Liver (tissue), 9 donors: Measurements from ENCODE around the gene NKAIN2. TPM values are rescaled to one million over a fixed set of nuclear protein-coding genes. Genes with fewer than 3 reads are reported as not detected.

Experiments
- DNase-seq: peaks from one replicate; pipeline ENCODE4 v3.0.0-alpha.2; 2017; ENCODE audit warnings: low spot score
- H3K27ac ChIP-seq, 2 donors: one replicate each; pipeline ENCODE4 v1.7.0; 2013; ENCODE audit warnings: inconsistent platforms in 2 of 2, low read length in 2 of 2, control low read depth in 1 of 2, low read depth in 1 of 2, mild to moderate bottlenecking in 1 of 2
- H3K27me3 ChIP-seq, 4 donors: one replicate each; pipeline versions ENCODE4 v1.6.1 to v1.7.0; 2013; ENCODE audit warnings: low read length in 3 of 4, inconsistent platforms in 1 of 4, mild to moderate bottlenecking in 1 of 4, moderate library complexity in 1 of 4; ENCODE audit not compliant: control insufficient read depth in 4 of 4, insufficient read depth in 4 of 4
- H3K36me3 ChIP-seq, 4 donors: one replicate each; pipeline versions ENCODE4 v1.6.1 to v1.7.0; 2013; ENCODE audit warnings: low read length in 3 of 4, mild to moderate bottlenecking in 3 of 4, low read depth in 1 of 4, moderate library complexity in 1 of 4; ENCODE audit not compliant: control insufficient read depth in 4 of 4, insufficient read depth in 3 of 4
- H3K4me1 ChIP-seq, 4 donors: one replicate each; pipeline versions ENCODE4 v1.6.1 to v1.7.0; 2013; ENCODE audit warnings: low read length in 3 of 4, mild to moderate bottlenecking in 3 of 4, moderate library complexity in 1 of 4; ENCODE audit not compliant: control insufficient read depth in 4 of 4, insufficient read depth in 4 of 4
- H3K4me3 ChIP-seq, 3 donors: one replicate each; pipeline versions ENCODE4 v1.6.1 to v1.7.0; 2013; ENCODE audit warnings: low read length in 3 of 3, control low read depth in 1 of 3, low read depth in 1 of 3, mild to moderate bottlenecking in 1 of 3
- H3K9ac ChIP-seq, 2 donors: one replicate each; pipeline ENCODE4 v1.7.0; 2013; ENCODE audit warnings: low read length in 2 of 2, mild to moderate bottlenecking in 2 of 2, moderate library complexity in 2 of 2, control low read depth in 1 of 2, low read depth in 1 of 2
- H3K9me3 ChIP-seq, 4 donors: one replicate each; pipeline versions ENCODE4 v1.6.1 to v1.7.0; 2013; ENCODE audit warnings: low read length in 3 of 4; ENCODE audit not compliant: control insufficient read depth in 4 of 4
- EGR1 ChIP-seq, 2 donors: IDR thresholded peaks; 2 replicates each; pipeline ENCODE4 v1.6.1; 2016 to 2018; ENCODE audit warnings: antibody characterized with exemption in 2 of 2, low read depth in 2 of 2
- FOXA1 ChIP-seq: IDR thresholded peaks from 2 replicates; pipeline ENCODE4 v1.6.1; 2016; ENCODE audit warnings: antibody characterized with exemption
- FOXA2 ChIP-seq: IDR thresholded peaks from 2 replicates; pipeline ENCODE4 v1.6.1; 2016; ENCODE audit warnings: antibody characterized with exemption
- GABPA ChIP-seq, 2 donors: IDR thresholded peaks in 1 of 2; conservative IDR thresholded peaks in 1 of 2; 2 replicates each; pipeline ENCODE4 v1.6.1; 2016; ENCODE audit warnings: antibody characterized with exemption in 2 of 2, mild to moderate bottlenecking in 1 of 2, moderate library complexity in 1 of 2
- HNF4A ChIP-seq, 2 donors: conservative IDR thresholded peaks; 2 replicates each; pipeline ENCODE4 v1.6.1; 2016; ENCODE audit warnings: antibody characterized with exemption in 2 of 2, mild to moderate bottlenecking in 2 of 2
- HNF4G ChIP-seq: IDR thresholded peaks from 2 replicates; pipeline ENCODE4 v1.6.1; 2016; ENCODE audit warnings: antibody characterized with exemption
- JUND ChIP-seq, 2 donors: IDR thresholded peaks; 2 replicates each; pipeline ENCODE4 v1.6.1; 2016; ENCODE audit warnings: antibody characterized with exemption in 2 of 2
- NR2F2 ChIP-seq: IDR thresholded peaks from 2 replicates; pipeline ENCODE4 v1.6.1; 2016; ENCODE audit warnings: antibody characterized with exemption
- RAD21 ChIP-seq, 2 donors: IDR thresholded peaks; 2 replicates each; pipeline ENCODE4 v1.6.1; 2016; ENCODE audit warnings: antibody characterized with exemption in 2 of 2, mild to moderate bottlenecking in 2 of 2
- REST ChIP-seq: IDR thresholded peaks from 2 replicates; pipeline ENCODE4 v1.6.1; 2016; ENCODE audit warnings: antibody characterized with exemption, mild to moderate bottlenecking
- RXRA ChIP-seq, 2 donors: IDR thresholded peaks; 2 replicates each; pipeline ENCODE4 v1.6.1; 2017 to 2018; ENCODE audit warnings: antibody characterized with exemption in 2 of 2, mild to moderate bottlenecking in 1 of 2
- SP1 ChIP-seq: IDR thresholded peaks from 2 replicates; pipeline ENCODE4 v1.6.1; 2018; ENCODE audit warnings: antibody characterized with exemption, mild to moderate bottlenecking
- TAF1 ChIP-seq: conservative IDR thresholded peaks from 2 replicates; pipeline ENCODE4 v1.6.1; 2016; ENCODE audit warnings: antibody characterized with exemption, mild to moderate bottlenecking
- YY1 ChIP-seq: IDR thresholded peaks from 2 replicates; pipeline ENCODE4 v1.6.1; 2016; ENCODE audit warnings: antibody characterized with exemption, mild to moderate bottlenecking
- WGBS: extraction: QIAGEN DNeasy Blood & Tissue Kit; methylation state at CpG from one replicate; pipeline ENCODE4 v1.1.7; 2013; 5-methylcytosine and 5-hydroxymethylcytosine counted together
- polyA plus RNA-seq, 2 donors: library from polyadenylated mRNA; stranded (reverse) in 1 of 2; unstranded in 1 of 2; fragments of 200-250 nt in 1 of 2; fragments of >200 nt in 1 of 2; fragmentation: Nextera tagmentation in 1 of 2; extraction: Ambion mirVana in 1 of 2; gene quantifications; one replicate each; pipeline versions ENCODE4 v1.2.1 to v1.2.3, GENCODE V29; 2013 to 2015
- total RNA-seq, 2 donors: library from RNA; depleted of rRNA; stranded (reverse); fragments of >200 nt; gene quantifications; one replicate each; pipeline ENCODE4 v1.2.3, GENCODE V29; 2014
- TF ChIP-seq, protein P1 (sequence below): IDR thresholded peaks from 2 replicates; pipeline ENCODE4 v1.6.1; 2016; ENCODE audit warnings: antibody characterized with exemption
- TF ChIP-seq, protein P2 (sequence below): IDR thresholded peaks from 2 replicates; pipeline ENCODE4 v1.6.1; 2016; ENCODE audit warnings: antibody characterized with exemption
- TF ChIP-seq, protein P3 (sequence below): IDR thresholded peaks from 2 replicates; pipeline ENCODE4 v1.6.1; 2016; ENCODE audit warnings: antibody characterized with exemption
- TF ChIP-seq, protein P4 (sequence below): fragments of 150-350 bp; IDR thresholded peaks from 2 replicates; pipeline ENCODE4 v1.5.1; 2017; ENCODE audit warnings: improper control_type of control experiment, low read depth, low read length; ENCODE audit not compliant: missing input control
- donor health status: healthy.
- donor health status: healthy.
- donor health status: healthy.
- donor health status: healthy.
- donor health status: healthy.

NKAIN2 gene
- total and polyA plus RNA-seq, 4 donors: 0.05 to 0.14 TPM; not detected in 2

- no peak overlapping the region for H3K4me3 ChIP-seq
- no peak overlapping the region for H3K9ac ChIP-seq
- no peaks in the 10 kb centered on the region for H3K9me3 ChIP-seq
- H3K27ac ChIP-seq: no peak overlapping the region
- H3K27me3 ChIP-seq: peaks cover 2 to 10% (median 5%) of the 10 kb centered on the region in 4 donors
- no peaks in the 10 kb centered on the region for H3K36me3 ChIP-seq
- no peak for DNase-seq
- WGBS: 64% methylated on average over 3 of the region's 3 CpGs
- TF ChIP-seq JUND (IDR thresholded peaks at IDR 0.05) (no peak), FOXA1 (no peak), HNF4A (conservative IDR thresholded peaks at IDR 0.05) (no peak), FOXA2 (no peak), GABPA (IDR thresholded peaks at IDR 0.05 in 1 of 2, conservative IDR thresholded peaks at IDR 0.05 in 1 of 2) (no peak), HNF4G (no peak), RAD21 (IDR thresholded peaks at IDR 0.05) (no peak), NR2F2 (no peak), RXRA (IDR thresholded peaks at IDR 0.05) (no peak)
- TF ChIP-seq, protein P1, sequence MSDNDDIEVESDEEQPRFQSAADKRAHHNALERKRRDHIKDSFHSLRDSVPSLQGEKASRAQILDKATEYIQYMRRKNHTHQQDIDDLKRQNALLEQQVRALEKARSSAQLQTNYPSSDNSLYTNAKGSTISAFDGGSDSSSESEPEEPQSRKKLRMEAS: no peak
- TF ChIP-seq, protein P2, sequence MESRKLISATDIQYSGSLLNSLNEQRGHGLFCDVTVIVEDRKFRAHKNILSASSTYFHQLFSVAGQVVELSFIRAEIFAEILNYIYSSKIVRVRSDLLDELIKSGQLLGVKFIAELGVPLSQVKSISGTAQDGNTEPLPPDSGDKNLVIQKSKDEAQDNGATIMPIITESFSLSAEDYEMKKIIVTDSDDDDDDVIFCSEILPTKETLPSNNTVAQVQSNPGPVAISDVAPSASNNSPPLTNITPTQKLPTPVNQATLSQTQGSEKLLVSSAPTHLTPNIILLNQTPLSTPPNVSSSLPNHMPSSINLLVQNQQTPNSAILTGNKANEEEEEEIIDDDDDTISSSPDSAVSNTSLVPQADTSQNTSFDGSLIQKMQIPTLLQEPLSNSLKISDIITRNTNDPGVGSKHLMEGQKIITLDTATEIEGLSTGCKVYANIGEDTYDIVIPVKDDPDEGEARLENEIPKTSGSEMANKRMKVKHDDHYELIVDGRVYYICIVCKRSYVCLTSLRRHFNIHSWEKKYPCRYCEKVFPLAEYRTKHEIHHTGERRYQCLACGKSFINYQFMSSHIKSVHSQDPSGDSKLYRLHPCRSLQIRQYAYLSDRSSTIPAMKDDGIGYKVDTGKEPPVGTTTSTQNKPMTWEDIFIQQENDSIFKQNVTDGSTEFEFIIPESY: no peak
- TF ChIP-seq, protein P3, sequence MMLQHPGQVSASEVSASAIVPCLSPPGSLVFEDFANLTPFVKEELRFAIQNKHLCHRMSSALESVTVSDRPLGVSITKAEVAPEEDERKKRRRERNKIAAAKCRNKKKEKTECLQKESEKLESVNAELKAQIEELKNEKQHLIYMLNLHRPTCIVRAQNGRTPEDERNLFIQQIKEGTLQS: no peak
- peaks cover 0 to 5% (median 4%) of the 10 kb centered on the region in 4 donors for H3K4me1 ChIP-seq
Observed at GRCh38 chr6:123808556-123808955, 4.9 kb downstream of the NKAIN2 start.

DNA sequence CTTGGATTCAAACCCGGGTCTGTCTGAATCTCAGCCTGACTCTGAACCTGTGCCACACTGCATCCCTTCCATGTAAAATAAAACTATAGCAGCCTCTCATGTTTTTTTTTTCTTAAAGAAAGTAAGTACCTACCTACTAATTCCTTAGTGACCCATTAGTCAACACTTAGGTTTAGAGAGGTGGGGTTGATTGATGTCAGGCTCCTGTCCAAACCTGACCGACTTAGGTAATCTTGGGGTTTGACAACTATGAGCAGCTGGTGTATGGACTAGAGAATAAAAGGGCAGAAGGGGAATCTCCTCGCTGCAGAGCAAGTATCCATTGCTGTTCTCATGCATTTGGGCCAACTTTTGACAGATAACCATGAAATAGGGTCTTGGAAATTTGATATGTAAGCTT, 6.5 kb downstream of the NKAIN2 start:
- no peaks in the 10 kb centered on the region for H3K9me3 ChIP-seq
- no peak overlapping the region for H3K27ac ChIP-seq
- 79% methylated on average over 3 of the region's 3 CpGs for WGBS
- DNase-seq: no peak
- no peaks in the 10 kb centered on the region for H3K36me3 ChIP-seq
- no peak overlapping the region for H3K4me3 ChIP-seq
- H3K9ac ChIP-seq: no peak overlapping the region
- peaks cover 0 to 5% (median 1%) of the 10 kb centered on the region in 4 donors for H3K27me3 ChIP-seq
- no peaks in the 10 kb centered on the region for H3K4me1 ChIP-seq
- no peak for TF ChIP-seq REST
- TF ChIP-seq TAF1: no peak
- TF ChIP-seq NR2F2: no peak
- no peak for TF ChIP-seq HNF4A (conservative IDR thresholded peaks at IDR 0.05)
- TF ChIP-seq FOXA2: no peak
- no peak for TF ChIP-seq RXRA (IDR thresholded peaks at IDR 0.05)
- TF ChIP-seq HNF4G: no peak
- TF ChIP-seq, protein P1: no peak
- TF ChIP-seq RAD21 (IDR thresholded peaks at IDR 0.05): no peak
- TF ChIP-seq YY1: no peak
- no peak for TF ChIP-seq GABPA (IDR thresholded peaks at IDR 0.05 in 1 of 2, conservative IDR thresholded peaks at IDR 0.05 in 1 of 2)
- TF ChIP-seq, protein P4, sequence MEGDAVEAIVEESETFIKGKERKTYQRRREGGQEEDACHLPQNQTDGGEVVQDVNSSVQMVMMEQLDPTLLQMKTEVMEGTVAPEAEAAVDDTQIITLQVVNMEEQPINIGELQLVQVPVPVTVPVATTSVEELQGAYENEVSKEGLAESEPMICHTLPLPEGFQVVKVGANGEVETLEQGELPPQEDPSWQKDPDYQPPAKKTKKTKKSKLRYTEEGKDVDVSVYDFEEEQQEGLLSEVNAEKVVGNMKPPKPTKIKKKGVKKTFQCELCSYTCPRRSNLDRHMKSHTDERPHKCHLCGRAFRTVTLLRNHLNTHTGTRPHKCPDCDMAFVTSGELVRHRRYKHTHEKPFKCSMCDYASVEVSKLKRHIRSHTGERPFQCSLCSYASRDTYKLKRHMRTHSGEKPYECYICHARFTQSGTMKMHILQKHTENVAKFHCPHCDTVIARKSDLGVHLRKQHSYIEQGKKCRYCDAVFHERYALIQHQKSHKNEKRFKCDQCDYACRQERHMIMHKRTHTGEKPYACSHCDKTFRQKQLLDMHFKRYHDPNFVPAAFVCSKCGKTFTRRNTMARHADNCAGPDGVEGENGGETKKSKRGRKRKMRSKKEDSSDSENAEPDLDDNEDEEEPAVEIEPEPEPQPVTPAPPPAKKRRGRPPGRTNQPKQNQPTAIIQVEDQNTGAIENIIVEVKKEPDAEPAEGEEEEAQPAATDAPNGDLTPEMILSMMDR: no peak
- TF ChIP-seq, protein P2: no peak
- TF ChIP-seq, protein P3: no peak
- TF ChIP-seq EGR1 (IDR thresholded peaks at IDR 0.05; ENCODE audit: low read depth in 2 of 2): no peak
- TF ChIP-seq FOXA1: no peak
- TF ChIP-seq JUND (IDR thresholded peaks at IDR 0.05): no peak
- no peak for TF ChIP-seq SP1
